HepG2 (cell line): ENCODE data around the gene BCAT1. TPM values are rescaled to one million over a fixed set of nuclear protein-coding genes. Genes with fewer than 3 reads are reported as not detected.

Experiments
- ATAC-seq: fragments of 200-7000 bp; cut with Tn5 transposase; 3 replicates; pipeline ENCODE4 v1.9.1; 2020; ENCODE audit warnings: mild to moderate bottlenecking, moderate library complexity
- BruUV-seq: library from RNA; stranded (reverse); fragments of 400-500 nt; replicated peaks from 2 replicates; lab custom pipeline; 2021; lab: Mats Ljungman, UMichigan
- CTCF ChIA-PET: fragments of 300-600 bp; formaldehyde crosslinking; extraction: SDS; loops from one replicate; lab custom pipeline; 2021; ENCODE audit warnings: low total read pairs, inconsistent platforms, low intra/inter-chr PET ratio; lab: Yijun Ruan, JAX
- POLR2A ChIA-PET: fragments of 350-600 bp; sonication (Branson Sonifier 250); formaldehyde crosslinking; loops from one replicate; lab custom pipeline; 2020; ENCODE audit warnings: antibody characterized with exemption, inconsistent platforms; lab: Yijun Ruan, JAX
- DNase-seq: peaks from one replicate; pipeline ENCODE4 v3.0.0-alpha.2; 2015; ENCODE audit warnings: low spot score
- FAIRE-seq: peaks from 3 replicates; lab custom pipeline; 2011; peaks lifted over from hg19 to GRCh38; lab: Jason Lieb, UNC
- H2AFZ ChIP-seq: one replicate; pipeline ENCODE4 v1.6.1; 2011; ENCODE audit warnings: low read length, inconsistent platforms
- H3K27ac ChIP-seq: fragments of 300-600 bp; 3 replicates; pipeline ENCODE4 v1.8.0; 2011; ENCODE audit warnings: mixed run types, mild to moderate bottlenecking, mixed read lengths, low read length, inconsistent platforms; ENCODE audit not compliant: insufficient read depth; ENCODE audit errors: extremely low read length
- H3K27me3 ChIP-seq, 2 experiments: fragments of 200-600 bp in 1 of 2; 2 replicates in 1 of 2; 3 replicates in 1 of 2; pipeline versions ENCODE4 v1.6.0 to v1.8.0; 2011; ENCODE audit warnings: low read length in 2 of 2, mild to moderate bottlenecking in 2 of 2, moderate library complexity in 2 of 2, inconsistent platforms in 1 of 2; ENCODE audit not compliant: insufficient read depth in 2 of 2, control insufficient read depth in 1 of 2
- H3K36me3 ChIP-seq, 2 experiments: fragments of 200-600 bp in 1 of 2; replicated peaks in 1 of 2; 2 replicates in 1 of 2; 3 replicates in 1 of 2; pipeline versions ENCODE4 v1.5.1 to v1.8.0; 2011; ENCODE audit warnings: low read length in 2 of 2, inconsistent platforms in 1 of 2; ENCODE audit not compliant: insufficient read depth in 2 of 2, control insufficient read depth in 1 of 2
- H3K4me1 ChIP-seq: 2 replicates; pipeline ENCODE4 v1.5.1; 2012; ENCODE audit warnings: low read length, inconsistent platforms; ENCODE audit not compliant: insufficient read depth
- H3K4me2 ChIP-seq: 2 replicates; pipeline ENCODE4 v1.6.0; 2011; ENCODE audit warnings: low read depth, low read length, inconsistent platforms
- H3K4me3 ChIP-seq, 3 experiments: fragments of 200-600 bp in 1 of 3; sonication (generic), shearing (Covaris generic) in 1 of 3; replicated peaks in 1 of 3; 2 replicates each; pipeline ENCODE4 v1.5.1; 2011 to 2016; ENCODE audit warnings: low read length in 3 of 3, inconsistent platforms in 2 of 3, low read depth in 2 of 3, mild to moderate bottlenecking in 2 of 3, control low read depth in 1 of 3, mixed read lengths in 1 of 3; ENCODE audit not compliant: insufficient read depth in 1 of 3
- H3K79me2 ChIP-seq: one replicate; pipeline ENCODE4 v1.6.1; 2011; ENCODE audit warnings: low read length, inconsistent platforms; ENCODE audit not compliant: insufficient read depth
- H3K9ac ChIP-seq: 2 replicates; pipeline ENCODE4 v1.6.0; 2011; ENCODE audit warnings: mild to moderate bottlenecking, low read depth, low read length, inconsistent platforms; ENCODE audit not compliant: insufficient read depth
- H3K9me3 ChIP-seq: 2 replicates; pipeline ENCODE4 v1.5.1; 2012; ENCODE audit warnings: mild to moderate bottlenecking, low read length
- H4K20me1 ChIP-seq: 2 replicates; pipeline ENCODE4 v1.6.0; 2011; ENCODE audit warnings: inconsistent platforms, mild to moderate bottlenecking, low read length, moderate library complexity; ENCODE audit not compliant: insufficient read depth
- FOSL2 ChIP-seq: sonication (generic); formaldehyde crosslinking; IDR thresholded peaks from 2 replicates; pipeline ENCODE4 v1.4.0; 2020; ENCODE audit warnings: missing genetic modification reagents
- GTF3A ChIP-seq: sonication (generic); formaldehyde crosslinking; conservative IDR thresholded peaks from 2 replicates; pipeline ENCODE4 v1.4.0; 2020; ENCODE audit warnings: mild to moderate bottlenecking, missing genetic modification reagents
- IRF2 ChIP-seq: IDR thresholded peaks from 2 replicates; pipeline ENCODE4 v1.6.1; 2018; ENCODE audit warnings: missing genetic modification reagents, missing compliant biosample characterization
- MAFF ChIP-seq: IDR thresholded peaks from 2 replicates; pipeline ENCODE4 v1.6.1; 2011; ENCODE audit warnings: low read depth, low read length, improper control_type of control experiment
- MAFK ChIP-seq, 2 experiments: IDR thresholded peaks in 1 of 2; conservative IDR thresholded peaks in 1 of 2; 2 replicates each; pipeline ENCODE4 v1.6.1; 2011; ENCODE audit warnings: improper control_type of control experiment in 2 of 2, low read length in 2 of 2
- PHF21A ChIP-seq: sonication (generic); formaldehyde crosslinking; IDR thresholded peaks from 2 replicates; pipeline ENCODE4 v1.5.0; 2020; ENCODE audit warnings: mild to moderate bottlenecking, missing genetic modification reagents
- PHF5A ChIP-seq: IDR thresholded peaks from one replicate; pipeline ENCODE4 v1.6.1; 2018; ENCODE audit warnings: low read depth, missing genetic modification reagents; ENCODE audit not compliant: unreplicated experiment
- RFXAP ChIP-seq: sonication (generic); formaldehyde crosslinking; IDR thresholded peaks from 2 replicates; pipeline ENCODE4 v1.4.0; 2020; ENCODE audit warnings: missing genetic modification reagents, borderline replicate concordance
- SMC3 ChIP-seq: IDR thresholded peaks from 2 replicates; pipeline ENCODE4 v1.6.1; 2011; ENCODE audit warnings: low read length, improper control_type of control experiment
- STAG1 ChIP-seq: sonication (generic); formaldehyde crosslinking; IDR thresholded peaks from 2 replicates; pipeline ENCODE4 v1.4.0; 2020; ENCODE audit warnings: missing genetic modification reagents
- TEAD3 ChIP-seq: optimal IDR thresholded peaks from 2 replicates; pipeline ENCODE3; 2016; ENCODE audit warnings: borderline replicate concordance
- ZNF136 ChIP-seq: sonication (generic); formaldehyde crosslinking; IDR thresholded peaks from 2 replicates; pipeline ENCODE4 v1.8.1; 2022; ENCODE audit warnings: low read depth, mild to moderate bottlenecking, moderate library complexity, missing genetic modification reagents
- ZNF143 ChIP-seq: sonication (generic); formaldehyde crosslinking; IDR thresholded peaks from 2 replicates; pipeline ENCODE4 v1.4.0; 2020; ENCODE audit warnings: missing genetic modification reagents
- ZNF331 ChIP-seq: sonication (generic); formaldehyde crosslinking; IDR thresholded peaks from 2 replicates; pipeline ENCODE4 v1.4.0; 2020; ENCODE audit warnings: missing genetic modification reagents
- ZNF510 ChIP-seq: sonication (generic); formaldehyde crosslinking; IDR thresholded peaks from 2 replicates; pipeline ENCODE4 v1.4.0; 2020; ENCODE audit warnings: low read depth, mild to moderate bottlenecking, missing genetic modification reagents
- ZNF563 ChIP-seq: sonication (generic); formaldehyde crosslinking; IDR thresholded peaks from 2 replicates; pipeline ENCODE4 v1.8.0; 2022; ENCODE audit warnings: mild to moderate bottlenecking, moderate library complexity, missing genetic modification reagents
- WGBS: methylation state at CpG from one replicate; pipeline ENCODE4 v1.1.6; 2017; ENCODE audit warnings: low lambda C conversion rate; 5-methylcytosine and 5-hydroxymethylcytosine counted together
- in situ Hi-C: cut with HindIII; loops from 2 replicates; pipeline ENCODE4 v1.10.0; 2017; ENCODE audit warnings: low pct_unique_long_range_greater_than_20kb; ENCODE audit not compliant: extremely low pct_ligation_motif_present
- intact Hi-C: fragments of 100-400 bp; cut with micrococcal nuclease; formaldehyde crosslinking; loops from one replicate; pipeline ENCODE4 v1.10.0; 2022; ENCODE audit not compliant: unreplicated experiment
- polyA plus RNA-seq, 8 experiments: library from polyadenylated mRNA; depleted of rRNA in 3 of 8; stranded (reverse) in 7 of 8; unstranded in 1 of 8; fragments of >200 nt; fragmentation: Illumina TruSeq in 4 of 8; extraction: Trizol in 4 of 8; gene quantifications; 2 replicates each; pipeline versions ENCODE4 v1.2.1 to v1.2.3, GENCODE V29; 2011 to 2016; ENCODE audit warnings: low read depth in 4 of 8, missing spikeins in 1 of 8, mixed read lengths in 1 of 8; ENCODE audit not compliant: insufficient read depth in 1 of 8
- total RNA-seq, 5 experiments: library from RNA; depleted of rRNA; stranded (reverse); fragments of >200 nt; fragmentation: Illumina TruSeq; extraction: Trizol; gene quantifications; 2 replicates each; pipeline ENCODE4 v1.2.3, GENCODE V29; 2016; ENCODE audit warnings: low read depth in 1 of 5
- TF ChIP-seq, protein P1 (sequence below): sonication (generic); formaldehyde crosslinking; conservative IDR thresholded peaks from 2 replicates; pipeline ENCODE4 v1.8.1; 2023; ENCODE audit warnings: missing genetic modification reagents
- TF ChIP-seq, protein P2 (sequence below): sonication (generic); formaldehyde crosslinking; IDR thresholded peaks from 2 replicates; pipeline ENCODE4 v1.4.0; 2020; ENCODE audit warnings: mild to moderate bottlenecking, missing genetic modification reagents
- TF ChIP-seq, protein P3 (sequence below): sonication (generic); formaldehyde crosslinking; IDR thresholded peaks from 2 replicates; pipeline ENCODE4 v1.4.0; 2020; ENCODE audit warnings: mild to moderate bottlenecking, missing genetic modification reagents

BCAT1 gene
- total and polyA plus RNA-seq, 2 of the 13 experiments (the other 11 are each of a cell fraction or from before 2014, with no cell fraction given): 8.0 to 75.5 TPM

GRCh38 chr12:24960222-24960855 is 11.4 kb upstream of the BCAT1 start:
- DNase-seq (peak; percentile 36), ATAC-seq (peak; percentile 98), FAIRE-seq (peak; percentile 47)
- Histone ChIP-seq H3K27ac (no peak overlapping the region), H3K4me1 (no peaks in the 10 kb centered on the region), H4K20me1 (no peaks in the 10 kb centered on the region), H3K9ac (no peak overlapping the region), H3K4me3 (no peak overlapping the region), H2AFZ (no peak overlapping the region), H3K9me3 (no peaks in the 10 kb centered on the region), H3K27me3 (no peaks in the 10 kb centered on the region; a peak in 1 of 5 replicates), H3K79me2 (no peaks in the 10 kb centered on the region), H3K4me2 (no peak overlapping the region), H3K36me3 (no peaks in the 10 kb centered on the region)
- ChIA-PET POLR2A (no interaction called here), CTCF (interaction anchor here (1.3 kb wide), 1 partner anchor 170 kb away, joined by 9 read pairs; no protein-coding TSS in a partner anchor)
- intact Hi-C loops: no loop called here
- WGBS: 6% methylated on average over 2 of the region's 2 CpGs
- BruUV-seq: no TSS peak
- in situ Hi-C loops: no loop called here
- no peak for TF ChIP-seq GTF3A (CRISPR knock-in tag)
- peak; percentile 96 to 98 for TF ChIP-seq MAFK (conservative IDR thresholded peaks at IDR 0.05 in 1 of 2, IDR thresholded peaks at IDR 0.05 in 1 of 2; ENCODE audit: low read length in 2 of 2)
- TF ChIP-seq ZNF563: peak; percentile 60; the same call in 1 of the 2 replicates
- TF ChIP-seq SMC3: peak; percentile 69
- no peak for TF ChIP-seq ZNF510 (CRISPR knock-in tag)
- no peak for TF ChIP-seq RFXAP
- no peak for TF ChIP-seq ZNF143 (CRISPR knock-in tag)
- TF ChIP-seq ZNF136 (CRISPR knock-in tag): no peak
- TF ChIP-seq FOSL2 (CRISPR knock-in tag): peak; percentile 89
- no peak for TF ChIP-seq PHF5A
- TF ChIP-seq, protein P1, sequence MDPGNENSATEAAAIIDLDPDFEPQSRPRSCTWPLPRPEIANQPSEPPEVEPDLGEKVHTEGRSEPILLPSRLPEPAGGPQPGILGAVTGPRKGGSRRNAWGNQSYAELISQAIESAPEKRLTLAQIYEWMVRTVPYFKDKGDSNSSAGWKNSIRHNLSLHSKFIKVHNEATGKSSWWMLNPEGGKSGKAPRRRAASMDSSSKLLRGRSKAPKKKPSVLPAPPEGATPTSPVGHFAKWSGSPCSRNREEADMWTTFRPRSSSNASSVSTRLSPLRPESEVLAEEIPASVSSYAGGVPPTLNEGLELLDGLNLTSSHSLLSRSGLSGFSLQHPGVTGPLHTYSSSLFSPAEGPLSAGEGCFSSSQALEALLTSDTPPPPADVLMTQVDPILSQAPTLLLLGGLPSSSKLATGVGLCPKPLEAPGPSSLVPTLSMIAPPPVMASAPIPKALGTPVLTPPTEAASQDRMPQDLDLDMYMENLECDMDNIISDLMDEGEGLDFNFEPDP (CRISPR knock-in tag): no peak
- TF ChIP-seq, protein P2, sequence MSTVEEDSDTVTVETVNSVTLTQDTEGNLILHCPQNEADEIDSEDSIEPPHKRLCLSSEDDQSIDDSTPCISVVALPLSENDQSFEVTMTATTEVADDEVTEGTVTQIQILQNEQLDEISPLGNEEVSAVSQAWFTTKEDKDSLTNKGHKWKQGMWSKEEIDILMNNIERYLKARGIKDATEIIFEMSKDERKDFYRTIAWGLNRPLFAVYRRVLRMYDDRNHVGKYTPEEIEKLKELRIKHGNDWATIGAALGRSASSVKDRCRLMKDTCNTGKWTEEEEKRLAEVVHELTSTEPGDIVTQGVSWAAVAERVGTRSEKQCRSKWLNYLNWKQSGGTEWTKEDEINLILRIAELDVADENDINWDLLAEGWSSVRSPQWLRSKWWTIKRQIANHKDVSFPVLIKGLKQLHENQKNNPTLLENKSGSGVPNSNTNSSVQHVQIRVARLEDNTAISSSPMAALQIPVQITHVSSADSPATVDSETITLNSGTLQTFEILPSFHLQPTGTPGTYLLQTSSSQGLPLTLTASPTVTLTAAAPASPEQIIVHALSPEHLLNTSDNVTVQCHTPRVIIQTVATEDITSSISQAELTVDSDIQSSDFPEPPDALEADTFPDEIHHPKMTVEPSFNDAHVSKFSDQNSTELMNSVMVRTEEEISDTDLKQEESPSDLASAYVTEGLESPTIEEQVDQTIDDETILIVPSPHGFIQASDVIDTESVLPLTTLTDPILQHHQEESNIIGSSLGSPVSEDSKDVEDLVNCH (CRISPR knock-in tag): no peak
- TF ChIP-seq MAFF: peak; percentile 96
- no peak for TF ChIP-seq PHF21A (CRISPR knock-in tag)
- TF ChIP-seq ZNF331 (CRISPR knock-in tag): no peak
- TF ChIP-seq TEAD3 (CRISPR knock-in tag): peak; percentile 19
- TF ChIP-seq STAG1 (CRISPR knock-in tag): peak; percentile 73
- TF ChIP-seq, protein P3, sequence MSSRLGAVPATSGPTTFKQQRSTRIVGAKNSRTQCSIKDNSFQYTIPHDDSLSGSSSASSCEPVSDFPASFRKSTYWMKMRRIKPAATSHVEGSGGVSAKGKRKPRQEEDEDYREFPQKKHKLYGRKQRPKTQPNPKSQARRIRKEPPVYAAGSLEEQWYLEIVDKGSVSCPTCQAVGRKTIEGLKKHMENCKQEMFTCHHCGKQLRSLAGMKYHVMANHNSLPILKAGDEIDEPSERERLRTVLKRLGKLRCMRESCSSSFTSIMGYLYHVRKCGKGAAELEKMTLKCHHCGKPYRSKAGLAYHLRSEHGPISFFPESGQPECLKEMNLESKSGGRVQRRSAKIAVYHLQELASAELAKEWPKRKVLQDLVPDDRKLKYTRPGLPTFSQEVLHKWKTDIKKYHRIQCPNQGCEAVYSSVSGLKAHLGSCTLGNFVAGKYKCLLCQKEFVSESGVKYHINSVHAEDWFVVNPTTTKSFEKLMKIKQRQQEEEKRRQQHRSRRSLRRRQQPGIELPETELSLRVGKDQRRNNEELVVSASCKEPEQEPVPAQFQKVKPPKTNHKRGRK: no peak
- no peak for TF ChIP-seq IRF2 (CRISPR knock-in tag)
